ENCODE data around the gene CLEC4G.

GRCh38 chr19:7742991-7743390 lies 11.1 kb upstream of the CLEC4G start:
- TF ChIP-seq CTCF (IDR thresholded peaks at IDR 0.05): no peak
- no peak for TF ChIP-seq POLR2A (IDR thresholded peaks at IDR 0.05)
